Caco-2 (cell line): ENCODE results near the gene RYR1. TPM values are rescaled to one million over a fixed set of nuclear protein-coding genes. Genes with fewer than 3 reads are reported as not detected.

ENCODE experiments used
- BruUV-seq: library from RNA; stranded (reverse); fragments of 400-500 nt; replicated peaks from 2 replicates; lab custom pipeline; 2021; lab: Mats Ljungman, UMichigan
- CTCF ChIA-PET: fragments of 300-600 bp; sonication (Branson Sonifier 250); formaldehyde crosslinking; loops from one replicate; lab custom pipeline; 2022; ENCODE audit warnings: antibody characterized with exemption; lab: Charles Lee
- POLR2A ChIA-PET: fragments of 300-600 bp; sonication (Branson Sonifier 250); formaldehyde crosslinking; loops from one replicate; lab custom pipeline; 2022; ENCODE audit warnings: antibody characterized with exemption; lab: Charles Lee
- DNase-seq, 2 experiments: peaks; one replicate each; pipeline versions ENCODE4 v3.0.0 to v3.0.0-alpha.2; 2020 to 2022
- H3K27me3 ChIP-seq: replicated peaks from 2 replicates; pipeline ENCODE4 v1.6.0; 2011; ENCODE audit warnings: low read length; ENCODE audit not compliant: control insufficient read depth, insufficient read depth
- H3K36me3 ChIP-seq: 2 replicates; pipeline ENCODE4 v1.5.1; 2011; ENCODE audit warnings: low read length; ENCODE audit not compliant: control insufficient read depth, insufficient read depth
- H3K4me1 ChIP-seq: fragments of 250-450 bp; sonication (Bioruptor Pico); 2 replicates; pipeline ENCODE4 v1.5.1; 2020; ENCODE audit warnings: mild to moderate bottlenecking
- H3K4me3 ChIP-seq: 2 replicates; pipeline ENCODE4 v1.5.1; 2011; ENCODE audit warnings: low read depth, mild to moderate bottlenecking, control low read depth, low read length
- H3K9me3 ChIP-seq: fragments of 250-450 bp; sonication (Bioruptor Pico); 2 replicates; pipeline ENCODE4 v1.5.1; 2020; ENCODE audit warnings: mild to moderate bottlenecking, moderate library complexity
- H3K27ac Mint-ChIP-seq: one replicate; pipeline ENCODE4 v1.8.0; 2022; ENCODE audit warnings: mixed read lengths; ENCODE audit not compliant: unreplicated experiment
- H3K27me3 Mint-ChIP-seq: one replicate; pipeline ENCODE4 v1.8.0; 2022; ENCODE audit warnings: mixed read lengths; ENCODE audit not compliant: insufficient read depth, unreplicated experiment
- H3K36me3 Mint-ChIP-seq: one replicate; pipeline ENCODE4 v1.8.0; 2022; ENCODE audit warnings: mild to moderate bottlenecking, mixed read lengths; ENCODE audit not compliant: insufficient read depth, unreplicated experiment
- H3K4me1 Mint-ChIP-seq: one replicate; pipeline ENCODE4 v1.8.0; 2022; ENCODE audit warnings: low read depth, mixed read lengths; ENCODE audit not compliant: unreplicated experiment
- H3K4me3 Mint-ChIP-seq: one replicate; pipeline ENCODE4 v1.8.0; 2022; ENCODE audit warnings: mild to moderate bottlenecking, moderate library complexity, mixed read lengths; ENCODE audit not compliant: unreplicated experiment
- H3K9me3 Mint-ChIP-seq: one replicate; pipeline ENCODE4 v1.8.0; 2022; ENCODE audit warnings: mixed read lengths; ENCODE audit not compliant: unreplicated experiment
- intact Hi-C: fragments of 100-400 bp; cut with micrococcal nuclease; formaldehyde crosslinking; loops from one replicate; pipeline ENCODE4 v1.10.0; 2022; ENCODE audit not compliant: unreplicated experiment
- total RNA-seq: library from RNA; stranded (reverse); gene quantifications from 2 replicates; pipeline ENCODE4 v1.2.3, GENCODE V29; 2022
- TF ChIP-seq, protein P1 (sequence below), 2 experiments: fragments of 200-600 bp in 1 of 2; IDR thresholded peaks; 1 replicate in 1 of 2; 2 replicates in 1 of 2; pipeline versions ENCODE4 v1.5.1 to v1.8.0; 2011 to 2022; ENCODE audit warnings: antibody characterized with exemption in 1 of 2, control low read depth in 1 of 2, inconsistent platforms in 1 of 2, low read depth in 1 of 2, low read length in 1 of 2, mild to moderate bottlenecking in 1 of 2, moderate library complexity in 1 of 2; ENCODE audit not compliant: insufficient read depth in 1 of 2, severe bottlenecking in 1 of 2, unreplicated experiment in 1 of 2

Gene RYR1
- total RNA-seq, 1 experiment from 2014 or later, result 5.6 TPM

DNA sequence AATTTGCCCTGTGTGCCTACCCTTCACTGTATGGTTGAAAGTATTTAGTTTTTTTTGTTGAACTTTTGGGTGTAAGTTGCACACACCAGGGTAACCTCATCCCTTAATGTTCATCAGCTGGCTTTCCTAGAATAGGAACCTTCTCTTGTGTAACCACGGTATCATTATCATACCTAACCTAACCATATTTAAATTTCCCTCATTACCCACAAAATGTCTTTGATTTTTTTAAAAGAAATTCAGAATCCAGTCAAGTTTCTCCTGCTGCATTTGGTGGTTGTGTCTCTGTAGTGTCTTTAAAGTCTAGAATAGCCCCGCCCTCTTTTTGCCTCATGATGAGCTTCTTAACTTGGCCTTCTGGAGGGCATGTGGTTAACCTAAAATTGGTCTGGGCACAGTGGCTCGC lies 80.3 kb downstream of the RYR1 start:
- Histone ChIP-seq H3K36me3 (no peaks in the 10 kb centered on the region), H3K4me1 (no peaks in the 10 kb centered on the region), H3K4me3 (no peak overlapping the region), H3K9me3 (no peaks in the 10 kb centered on the region), H3K27me3 (no peaks in the 10 kb centered on the region)
- Mint-ChIP-seq H3K4me3 (no peak overlapping the region), H3K9me3 (no peaks in the 10 kb centered on the region), H3K27me3 (peaks cover 4% of the 10 kb centered on the region), H3K36me3 (peaks cover 6% of the 10 kb centered on the region), H3K27ac (no peak overlapping the region), H3K4me1 (no peaks in the 10 kb centered on the region)
- ChIA-PET CTCF (interaction anchor here (0.7 to 1.1 kb wide), 4 partner anchors 30 to 135 kb away, joined by 3 to 4 read pairs (median 4); partner anchors contain the start of gene FAM98C), POLR2A (no interaction called here)
- BruUV-seq, result no TSS peak
- intact Hi-C loops, result loop anchor here (2.0 to 10.0 kb wide), 2 partner anchors 111 to 121 kb away; partner anchors contain the start of gene FAM98C
- no peak for DNase-seq
- TF ChIP-seq, protein P1, sequence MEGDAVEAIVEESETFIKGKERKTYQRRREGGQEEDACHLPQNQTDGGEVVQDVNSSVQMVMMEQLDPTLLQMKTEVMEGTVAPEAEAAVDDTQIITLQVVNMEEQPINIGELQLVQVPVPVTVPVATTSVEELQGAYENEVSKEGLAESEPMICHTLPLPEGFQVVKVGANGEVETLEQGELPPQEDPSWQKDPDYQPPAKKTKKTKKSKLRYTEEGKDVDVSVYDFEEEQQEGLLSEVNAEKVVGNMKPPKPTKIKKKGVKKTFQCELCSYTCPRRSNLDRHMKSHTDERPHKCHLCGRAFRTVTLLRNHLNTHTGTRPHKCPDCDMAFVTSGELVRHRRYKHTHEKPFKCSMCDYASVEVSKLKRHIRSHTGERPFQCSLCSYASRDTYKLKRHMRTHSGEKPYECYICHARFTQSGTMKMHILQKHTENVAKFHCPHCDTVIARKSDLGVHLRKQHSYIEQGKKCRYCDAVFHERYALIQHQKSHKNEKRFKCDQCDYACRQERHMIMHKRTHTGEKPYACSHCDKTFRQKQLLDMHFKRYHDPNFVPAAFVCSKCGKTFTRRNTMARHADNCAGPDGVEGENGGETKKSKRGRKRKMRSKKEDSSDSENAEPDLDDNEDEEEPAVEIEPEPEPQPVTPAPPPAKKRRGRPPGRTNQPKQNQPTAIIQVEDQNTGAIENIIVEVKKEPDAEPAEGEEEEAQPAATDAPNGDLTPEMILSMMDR (IDR thresholded peaks at IDR 0.05; ENCODE audit: insufficient read depth in 1 of 2, low read depth in 1 of 2, low read length in 1 of 2, severe bottlenecking in 1 of 2, unreplicated experiment in 1 of 2), result no peak

DNA sequence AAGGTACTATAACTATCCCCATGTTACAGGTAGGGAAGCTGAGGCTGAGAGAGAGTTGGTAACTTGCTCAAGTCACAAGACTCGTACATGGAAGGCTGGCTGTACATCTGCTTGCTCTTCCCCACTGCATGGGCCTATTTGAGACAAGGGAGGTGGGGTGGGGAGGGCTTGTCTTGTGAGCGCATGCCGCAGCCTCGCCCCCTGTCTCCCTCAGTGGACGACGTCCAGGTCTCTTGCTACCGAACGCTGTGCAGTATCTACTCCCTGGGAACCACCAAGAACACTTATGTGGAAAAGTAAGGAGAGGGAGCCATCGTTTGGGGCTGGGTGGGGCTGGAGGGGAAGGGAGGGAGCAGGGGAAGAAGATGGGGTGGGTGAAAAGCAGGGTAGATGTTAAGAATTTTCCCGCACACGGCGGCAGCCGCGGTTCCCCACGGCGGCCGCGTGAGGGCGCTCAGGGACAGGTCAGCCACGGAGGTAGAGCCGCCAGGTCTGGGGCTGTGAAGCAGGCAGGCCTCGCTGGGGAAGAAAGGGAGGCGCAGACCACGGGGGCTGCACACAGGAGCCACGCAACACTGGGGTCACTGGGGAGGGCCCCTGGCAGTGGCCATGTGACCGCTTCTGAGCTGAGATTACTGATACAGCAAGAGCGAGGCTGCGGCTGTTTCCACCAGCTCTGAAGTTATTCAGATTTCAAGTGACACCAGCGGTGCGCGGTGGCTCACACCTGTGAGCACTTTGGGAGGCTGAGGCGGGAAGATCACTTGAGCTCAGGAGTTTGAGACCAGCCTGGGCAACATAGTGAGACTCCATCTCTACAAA lies 81.5 kb downstream of the RYR1 start:
- Mint-ChIP-seq H3K4me3 (peak overlapping the region; percentile 20), H3K9me3 (no peaks in the 10 kb centered on the region), H3K36me3 (peaks cover 6% of the 10 kb centered on the region), H3K27me3 (peaks cover 4% of the 10 kb centered on the region), H3K27ac (no peak overlapping the region), H3K4me1 (no peaks in the 10 kb centered on the region)
- no peak overlapping the region for H3K4me3 ChIP-seq
- H3K27me3 ChIP-seq, result no peaks in the 10 kb centered on the region
- POLR2A ChIA-PET, result no interaction called here
- intact Hi-C loops, result loop anchor here (2.0 to 10.0 kb wide), 2 partner anchors 112 to 120 kb away; partner anchors contain the start of gene FAM98C
- H3K4me1 ChIP-seq, result no peaks in the 10 kb centered on the region
- no TSS peak for BruUV-seq
- DNase-seq, result peak; percentile 71 to 83
- H3K9me3 ChIP-seq, result no peaks in the 10 kb centered on the region
- TF ChIP-seq, protein P1 (IDR thresholded peaks at IDR 0.05; ENCODE audit: insufficient read depth in 1 of 2, low read depth in 1 of 2, low read length in 1 of 2, severe bottlenecking in 1 of 2, unreplicated experiment in 1 of 2), result peak; percentile 94
- CTCF ChIA-PET, result interaction anchor here (0.6 to 2.0 kb wide), 4 partner anchors 8 to 112 kb away, joined by 4 to 8 read pairs (median 4); partner anchors contain the start of genes EIF3K and FAM98C
- H3K36me3 ChIP-seq, result no peaks in the 10 kb centered on the region

DNA sequence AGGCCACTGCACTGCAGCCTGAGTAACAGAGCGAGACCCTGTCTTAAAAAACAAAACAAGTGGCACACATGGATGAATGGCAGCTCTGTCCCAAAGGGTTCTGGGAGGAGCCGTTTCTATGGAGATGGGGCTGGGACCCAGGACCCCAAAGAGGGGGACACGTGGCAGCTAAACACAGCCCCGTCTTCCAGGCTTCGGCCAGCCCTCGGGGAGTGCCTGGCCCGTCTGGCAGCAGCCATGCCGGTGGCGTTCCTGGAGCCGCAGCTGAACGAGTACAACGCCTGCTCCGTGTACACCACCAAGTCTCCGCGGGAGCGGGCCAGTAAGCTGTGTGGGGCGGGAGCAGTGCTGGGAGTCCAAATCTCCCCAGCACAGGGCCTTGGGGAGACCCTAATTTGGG lies 82.4 kb downstream of the RYR1 start:
- H3K9me3 ChIP-seq, result no peaks in the 10 kb centered on the region
- Mint-ChIP-seq H3K27me3 (peaks cover 4% of the 10 kb centered on the region), H3K4me3 (no peak overlapping the region), H3K36me3 (no peaks in the 10 kb centered on the region), H3K9me3 (no peaks in the 10 kb centered on the region), H3K27ac (no peak overlapping the region), H3K4me1 (no peaks in the 10 kb centered on the region)
- H3K27me3 ChIP-seq, result no peaks in the 10 kb centered on the region
- TF ChIP-seq, protein P1 (IDR thresholded peaks at IDR 0.05; ENCODE audit: insufficient read depth in 1 of 2, low read depth in 1 of 2, low read length in 1 of 2, severe bottlenecking in 1 of 2, unreplicated experiment in 1 of 2), result no peak
- DNase-seq, result no peak
- intact Hi-C loops, result loop anchor here (2.0 to 10.0 kb wide), 2 partner anchors 113 to 119 kb away; partner anchors contain the start of gene FAM98C
- ChIA-PET POLR2A (no interaction called here), CTCF (interaction anchor here (0.9 to 2.0 kb wide), 3 partner anchors 38 to 113 kb away, joined by 4 to 8 read pairs (median 4); partner anchors contain the start of genes EIF3K and FAM98C)
- no peak overlapping the region for H3K4me3 ChIP-seq
- H3K36me3 ChIP-seq, result no peaks in the 10 kb centered on the region
- no peaks in the 10 kb centered on the region for H3K4me1 ChIP-seq
- no TSS peak for BruUV-seq
